K562 (cell line): ENCODE data around the gene TTC39A. TPM values are rescaled to one million over a fixed set of nuclear protein-coding genes. Genes with fewer than 3 reads are reported as not detected.

Experiments
- BCL6 ChIP-seq: fragments of 250-450 bp; sonication (Bioruptor Pico); IDR thresholded peaks from 2 replicates; pipeline ENCODE4 v1.4.0; 2020
- CHD4 ChIP-seq: fragments of 200-600 bp; sonication (generic); IDR thresholded peaks from 3 replicates; pipeline ENCODE4 v1.6.1; 2012; ENCODE audit warnings: low read depth, mild to moderate bottlenecking, mixed read lengths, low read length, inconsistent platforms; ENCODE audit not compliant: insufficient read depth, insufficient replicate concordance, poor library complexity, severe bottlenecking
- DPF2 ChIP-seq: fragments of 450-650 bp; IDR thresholded peaks from 2 replicates; pipeline ENCODE4 v1.6.1; 2016
- ETV1 ChIP-seq: fragments of 450-650 bp; conservative IDR thresholded peaks from 2 replicates; pipeline ENCODE4 v1.6.1; 2016; ENCODE audit warnings: missing genetic modification characterization, control low read depth, low read depth, missing compliant biosample characterization
- JUNB ChIP-seq: fragments of 450-650 bp; formaldehyde crosslinking; conservative IDR thresholded peaks from 2 replicates; pipeline ENCODE4 v1.4.0; 2020; ENCODE audit warnings: mild to moderate bottlenecking
- KDM5B ChIP-seq: fragments of 200-600 bp; sonication (generic); IDR thresholded peaks from 2 replicates; pipeline ENCODE4 v1.6.1; 2012; ENCODE audit warnings: low read depth, mild to moderate bottlenecking, moderate library complexity, low read length, control low read depth, inconsistent platforms; ENCODE audit not compliant: insufficient replicate concordance
- KLF6 ChIP-seq: fragments of 250-450 bp; sonication (Bioruptor Pico); IDR thresholded peaks from 2 replicates; pipeline ENCODE4 v1.4.0; 2020; ENCODE audit warnings: mild to moderate bottlenecking, moderate library complexity, borderline replicate concordance
- NONO ChIP-seq, 2 experiments: fragments of 200-400 bp in 1 of 2; fragments of 450-650 bp in 1 of 2; formaldehyde crosslinking in 1 of 2; IDR thresholded peaks; 2 replicates each; pipeline ENCODE4 v1.6.1; 2017; ENCODE audit warnings: low read depth in 2 of 2, mild to moderate bottlenecking in 2 of 2, moderate library complexity in 2 of 2, low read length in 1 of 2
- TARDBP ChIP-seq: fragments of 450-650 bp; IDR thresholded peaks from 2 replicates; pipeline ENCODE4 v1.6.1; 2016
- ZNF24 ChIP-seq: fragments of 450-650 bp; IDR thresholded peaks from 2 replicates; pipeline ENCODE4 v1.6.1; 2016
- polyA plus RNA-seq, 8 experiments: library from polyadenylated mRNA; depleted of rRNA in 4 of 8; stranded (reverse) in 5 of 8; unstranded in 3 of 8; fragments of >200 nt; fragmentation: Nextera tagmentation in 2 of 8; fragmentation: Illumina TruSeq in 1 of 8; extraction: Ambion mirVana in 2 of 8; extraction: Trizol in 1 of 8; gene quantifications; 2 replicates each; pipeline versions ENCODE4 v1.2.1 to v1.2.3, GENCODE V29; 2011 to 2014; ENCODE audit warnings: inconsistent platforms in 1 of 8, missing spikeins in 1 of 8
- total RNA-seq, 7 experiments: library from RNA; depleted of rRNA in 6 of 7; stranded (reverse); fragments of >200 nt in 6 of 7; fragmentation: Illumina TruSeq in 2 of 7; extraction: Trizol in 2 of 7; gene quantifications; 2 replicates each; pipeline versions ENCODE4 v1.2.1 to v1.2.3, GENCODE V29; 2011 to 2021; ENCODE audit warnings: low replicate concordance in 1 of 7
- TF ChIP-seq, protein P1 (sequence below): fragments of 450-650 bp; IDR thresholded peaks from 2 replicates; pipeline ENCODE4 v1.7.1; 2018; ENCODE audit warnings: mild to moderate bottlenecking, low read depth; ENCODE audit not compliant: partially characterized antibody
- TF ChIP-seq, protein P2 (sequence below): fragments of 450-650 bp; IDR thresholded peaks from 2 replicates; pipeline ENCODE4 v1.6.1; 2016; ENCODE audit warnings: mild to moderate bottlenecking, moderate library complexity

TTC39A gene
- total and polyA plus RNA-seq, 9 of the 15 experiments (the other 6 are each of a cell fraction or from before 2014, with no cell fraction given) = 0.18 to 0.82 (median 0.35) TPM

DNA sequence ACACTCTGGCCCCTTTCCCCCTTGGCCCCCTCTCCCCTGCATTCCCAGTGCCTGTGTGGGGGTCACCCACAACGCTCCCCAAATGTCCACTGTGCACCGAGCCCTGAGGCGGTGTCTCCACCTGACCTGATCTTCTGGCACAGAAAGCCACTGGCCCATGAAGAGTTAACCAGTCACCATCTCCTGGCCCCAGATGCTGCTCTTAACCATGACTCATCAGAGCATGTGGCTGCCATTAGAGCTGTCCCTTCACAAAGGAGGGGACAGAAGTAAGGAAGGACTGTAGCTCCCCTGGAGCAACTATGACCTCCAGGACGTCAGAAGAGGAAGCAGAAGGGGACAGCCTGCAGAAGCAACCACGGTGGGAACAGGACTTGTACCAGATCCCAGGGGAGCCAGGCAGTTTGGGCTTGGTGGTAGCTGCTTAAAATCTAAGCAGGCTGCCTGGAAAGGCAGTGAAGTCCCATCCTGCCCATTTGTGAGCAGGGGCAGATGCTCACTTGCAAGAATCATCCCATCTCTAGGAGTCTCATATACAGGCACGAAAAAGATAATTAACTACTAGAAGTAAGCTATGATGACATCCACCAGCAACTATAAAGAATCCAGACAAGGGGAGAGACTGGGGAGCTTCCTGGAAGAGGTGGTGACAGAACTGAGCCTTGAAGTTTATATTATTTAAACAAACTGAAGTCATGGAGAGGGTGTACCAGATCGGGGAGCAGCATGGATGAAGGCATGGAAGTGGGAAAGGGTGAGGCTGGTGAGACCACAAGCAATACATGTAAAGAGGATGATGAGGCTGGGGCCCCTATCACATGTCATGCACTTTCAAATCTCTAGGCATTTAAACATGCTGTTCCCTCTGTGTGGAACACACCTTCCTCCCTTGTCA, 1.1 kb upstream of the TTC39A start (continued):
- TF ChIP-seq, protein P1, sequence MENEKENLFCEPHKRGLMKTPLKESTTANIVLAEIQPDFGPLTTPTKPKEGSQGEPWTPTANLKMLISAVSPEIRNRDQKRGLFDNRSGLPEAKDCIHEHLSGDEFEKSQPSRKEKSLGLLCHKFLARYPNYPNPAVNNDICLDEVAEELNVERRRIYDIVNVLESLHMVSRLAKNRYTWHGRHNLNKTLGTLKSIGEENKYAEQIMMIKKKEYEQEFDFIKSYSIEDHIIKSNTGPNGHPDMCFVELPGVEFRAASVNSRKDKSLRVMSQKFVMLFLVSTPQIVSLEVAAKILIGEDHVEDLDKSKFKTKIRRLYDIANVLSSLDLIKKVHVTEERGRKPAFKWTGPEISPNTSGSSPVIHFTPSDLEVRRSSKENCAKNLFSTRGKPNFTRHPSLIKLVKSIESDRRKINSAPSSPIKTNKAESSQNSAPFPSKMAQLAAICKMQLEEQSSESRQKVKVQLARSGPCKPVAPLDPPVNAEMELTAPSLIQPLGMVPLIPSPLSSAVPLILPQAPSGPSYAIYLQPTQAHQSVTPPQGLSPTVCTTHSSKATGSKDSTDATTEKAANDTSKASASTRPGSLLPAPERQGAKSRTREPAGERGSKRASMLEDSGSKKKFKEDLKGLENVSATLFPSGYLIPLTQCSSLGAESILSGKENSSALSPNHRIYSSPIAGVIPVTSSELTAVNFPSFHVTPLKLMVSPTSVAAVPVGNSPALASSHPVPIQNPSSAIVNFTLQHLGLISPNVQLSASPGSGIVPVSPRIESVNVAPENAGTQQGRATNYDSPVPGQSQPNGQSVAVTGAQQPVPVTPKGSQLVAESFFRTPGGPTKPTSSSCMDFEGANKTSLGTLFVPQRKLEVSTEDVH = peak; percentile 44
- TF ChIP-seq KDM5B (peak; percentile 92), ETV1 (tag) (peak; percentile 8; the same call in 1 of the 2 replicates), DPF2 (peak; percentile 95), JUNB (peak; percentile 96), ZNF24 (peak; percentile 70; the same call in 1 of the 2 replicates), BCL6 (CRISPR knock-in tag) (no peak), KLF6 (CRISPR knock-in tag) (peak; percentile 14; the same call in 1 of the 2 replicates), NONO (IDR thresholded peaks at IDR 0.05; ENCODE audit: low read depth in 2 of 2, low read length in 1 of 2) (peak in 1 of 2 experiments; percentile 38; a peak in 1 of 4 replicates), CHD4 (peak; percentile 2), TARDBP (peak; percentile 51; the same call in 1 of the 2 replicates)
- TF ChIP-seq, protein P2, sequence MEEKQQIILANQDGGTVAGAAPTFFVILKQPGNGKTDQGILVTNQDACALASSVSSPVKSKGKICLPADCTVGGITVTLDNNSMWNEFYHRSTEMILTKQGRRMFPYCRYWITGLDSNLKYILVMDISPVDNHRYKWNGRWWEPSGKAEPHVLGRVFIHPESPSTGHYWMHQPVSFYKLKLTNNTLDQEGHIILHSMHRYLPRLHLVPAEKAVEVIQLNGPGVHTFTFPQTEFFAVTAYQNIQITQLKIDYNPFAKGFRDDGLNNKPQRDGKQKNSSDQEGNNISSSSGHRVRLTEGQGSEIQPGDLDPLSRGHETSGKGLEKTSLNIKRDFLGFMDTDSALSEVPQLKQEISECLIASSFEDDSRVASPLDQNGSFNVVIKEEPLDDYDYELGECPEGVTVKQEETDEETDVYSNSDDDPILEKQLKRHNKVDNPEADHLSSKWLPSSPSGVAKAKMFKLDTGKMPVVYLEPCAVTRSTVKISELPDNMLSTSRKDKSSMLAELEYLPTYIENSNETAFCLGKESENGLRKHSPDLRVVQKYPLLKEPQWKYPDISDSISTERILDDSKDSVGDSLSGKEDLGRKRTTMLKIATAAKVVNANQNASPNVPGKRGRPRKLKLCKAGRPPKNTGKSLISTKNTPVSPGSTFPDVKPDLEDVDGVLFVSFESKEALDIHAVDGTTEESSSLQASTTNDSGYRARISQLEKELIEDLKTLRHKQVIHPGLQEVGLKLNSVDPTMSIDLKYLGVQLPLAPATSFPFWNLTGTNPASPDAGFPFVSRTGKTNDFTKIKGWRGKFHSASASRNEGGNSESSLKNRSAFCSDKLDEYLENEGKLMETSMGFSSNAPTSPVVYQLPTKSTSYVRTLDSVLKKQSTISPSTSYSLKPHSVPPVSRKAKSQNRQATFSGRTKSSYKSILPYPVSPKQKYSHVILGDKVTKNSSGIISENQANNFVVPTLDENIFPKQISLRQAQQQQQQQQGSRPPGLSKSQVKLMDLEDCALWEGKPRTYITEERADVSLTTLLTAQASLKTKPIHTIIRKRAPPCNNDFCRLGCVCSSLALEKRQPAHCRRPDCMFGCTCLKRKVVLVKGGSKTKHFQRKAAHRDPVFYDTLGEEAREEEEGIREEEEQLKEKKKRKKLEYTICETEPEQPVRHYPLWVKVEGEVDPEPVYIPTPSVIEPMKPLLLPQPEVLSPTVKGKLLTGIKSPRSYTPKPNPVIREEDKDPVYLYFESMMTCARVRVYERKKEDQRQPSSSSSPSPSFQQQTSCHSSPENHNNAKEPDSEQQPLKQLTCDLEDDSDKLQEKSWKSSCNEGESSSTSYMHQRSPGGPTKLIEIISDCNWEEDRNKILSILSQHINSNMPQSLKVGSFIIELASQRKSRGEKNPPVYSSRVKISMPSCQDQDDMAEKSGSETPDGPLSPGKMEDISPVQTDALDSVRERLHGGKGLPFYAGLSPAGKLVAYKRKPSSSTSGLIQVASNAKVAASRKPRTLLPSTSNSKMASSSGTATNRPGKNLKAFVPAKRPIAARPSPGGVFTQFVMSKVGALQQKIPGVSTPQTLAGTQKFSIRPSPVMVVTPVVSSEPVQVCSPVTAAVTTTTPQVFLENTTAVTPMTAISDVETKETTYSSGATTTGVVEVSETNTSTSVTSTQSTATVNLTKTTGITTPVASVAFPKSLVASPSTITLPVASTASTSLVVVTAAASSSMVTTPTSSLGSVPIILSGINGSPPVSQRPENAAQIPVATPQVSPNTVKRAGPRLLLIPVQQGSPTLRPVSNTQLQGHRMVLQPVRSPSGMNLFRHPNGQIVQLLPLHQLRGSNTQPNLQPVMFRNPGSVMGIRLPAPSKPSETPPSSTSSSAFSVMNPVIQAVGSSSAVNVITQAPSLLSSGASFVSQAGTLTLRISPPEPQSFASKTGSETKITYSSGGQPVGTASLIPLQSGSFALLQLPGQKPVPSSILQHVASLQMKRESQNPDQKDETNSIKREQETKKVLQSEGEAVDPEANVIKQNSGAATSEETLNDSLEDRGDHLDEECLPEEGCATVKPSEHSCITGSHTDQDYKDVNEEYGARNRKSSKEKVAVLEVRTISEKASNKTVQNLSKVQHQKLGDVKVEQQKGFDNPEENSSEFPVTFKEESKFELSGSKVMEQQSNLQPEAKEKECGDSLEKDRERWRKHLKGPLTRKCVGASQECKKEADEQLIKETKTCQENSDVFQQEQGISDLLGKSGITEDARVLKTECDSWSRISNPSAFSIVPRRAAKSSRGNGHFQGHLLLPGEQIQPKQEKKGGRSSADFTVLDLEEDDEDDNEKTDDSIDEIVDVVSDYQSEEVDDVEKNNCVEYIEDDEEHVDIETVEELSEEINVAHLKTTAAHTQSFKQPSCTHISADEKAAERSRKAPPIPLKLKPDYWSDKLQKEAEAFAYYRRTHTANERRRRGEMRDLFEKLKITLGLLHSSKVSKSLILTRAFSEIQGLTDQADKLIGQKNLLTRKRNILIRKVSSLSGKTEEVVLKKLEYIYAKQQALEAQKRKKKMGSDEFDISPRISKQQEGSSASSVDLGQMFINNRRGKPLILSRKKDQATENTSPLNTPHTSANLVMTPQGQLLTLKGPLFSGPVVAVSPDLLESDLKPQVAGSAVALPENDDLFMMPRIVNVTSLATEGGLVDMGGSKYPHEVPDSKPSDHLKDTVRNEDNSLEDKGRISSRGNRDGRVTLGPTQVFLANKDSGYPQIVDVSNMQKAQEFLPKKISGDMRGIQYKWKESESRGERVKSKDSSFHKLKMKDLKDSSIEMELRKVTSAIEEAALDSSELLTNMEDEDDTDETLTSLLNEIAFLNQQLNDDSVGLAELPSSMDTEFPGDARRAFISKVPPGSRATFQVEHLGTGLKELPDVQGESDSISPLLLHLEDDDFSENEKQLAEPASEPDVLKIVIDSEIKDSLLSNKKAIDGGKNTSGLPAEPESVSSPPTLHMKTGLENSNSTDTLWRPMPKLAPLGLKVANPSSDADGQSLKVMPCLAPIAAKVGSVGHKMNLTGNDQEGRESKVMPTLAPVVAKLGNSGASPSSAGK = peak; percentile 73
